Endometrial microvascular endothelial cells (primary cell): ENCODE results near the gene VPS13C. TPM values are rescaled to one million over a fixed set of nuclear protein-coding genes. Genes with fewer than 3 reads are reported as not detected.
"Not testable (repeated sequence)": the region's sequence is repeated elsewhere in the genome, so short reads cannot be mapped to it uniquely, and the experiment has no call there.

Source experiments
- in situ Hi-C: cut with HindIII; loops from 2 replicates; pipeline ENCODE4 v1.10.0; 2017; ENCODE audit warnings: low sequenced_read_pairs, low pct_unique_long_range_greater_than_20kb; ENCODE audit errors: inconsistent ontology term
- total RNA-seq: library from RNA; depleted of rRNA; stranded (reverse); fragments of >200 nt; gene quantifications from one replicate; pipeline ENCODE4 v1.2.3, GENCODE V29; 2015; ENCODE audit errors: inconsistent ontology term

VPS13C gene
- total RNA-seq, 1 donor from 2014 or later, result 41.4 TPM

- in situ Hi-C loops, result no loop called here
Observed at GRCh38 chr15:62053439-62054085, 6.7 kb downstream of the VPS13C start.

- in situ Hi-C loops, result no loop called here
Observed at GRCh38 chr15:62052713-62053112, 7.5 kb downstream of the VPS13C start.

GRCh38 chr15:62051166-62051565 is 9.1 kb downstream of the VPS13C start:
- in situ Hi-C loops, result no loop called here

- in situ Hi-C loops, result no loop called here
Observed at GRCh38 chr15:62050115-62050514, 10.1 kb downstream of the VPS13C start.

- in situ Hi-C loops, result not testable (repeated sequence)
Observed at GRCh38 chr15:62048254-62048653, 12.0 kb downstream of the VPS13C start.

- in situ Hi-C loops, result no loop called here
Observed at GRCh38 chr15:62047282-62047827, 12.9 kb downstream of the VPS13C start.

GRCh38 chr15:62046078-62046743 is 14.0 kb downstream of the VPS13C start:
- in situ Hi-C loops, result no loop called here

- in situ Hi-C loops, result no loop called here
Observed at GRCh38 chr15:62035256-62035924, 24.9 kb downstream of the VPS13C start.

GRCh38 chr15:62027916-62028315 is 32.3 kb downstream of the VPS13C start:
- in situ Hi-C loops, result no loop called here

- in situ Hi-C loops, result no loop called here
Observed at GRCh38 chr15:62027263-62027565, 33.0 kb downstream of the VPS13C start.

GRCh38 chr15:62026487-62027262 is 33.6 kb downstream of the VPS13C start:
- in situ Hi-C loops, result no loop called here

GRCh38 chr15:62021991-62022600 is 38.2 kb downstream of the VPS13C start:
- in situ Hi-C loops, result no loop called here

- in situ Hi-C loops, result no loop called here
Observed at GRCh38 chr15:62020576-62021160, 39.6 kb downstream of the VPS13C start.

- in situ Hi-C loops, result not testable (repeated sequence)
Observed at GRCh38 chr15:62005354-62005753, 54.9 kb downstream of the VPS13C start.

- in situ Hi-C loops, result no loop called here
Observed at GRCh38 chr15:61997786-61998185, 62.5 kb downstream of the VPS13C start.

GRCh38 chr15:61996056-61996635 is 64.1 kb downstream of the VPS13C start:
- in situ Hi-C loops, result no loop called here

- in situ Hi-C loops, result no loop called here
Observed at GRCh38 chr15:61994216-61994615, 66.0 kb downstream of the VPS13C start.

- in situ Hi-C loops, result no loop called here
Observed at GRCh38 chr15:61992518-61992917, 67.7 kb downstream of the VPS13C start.
